ENCODE measurements around the gene MXD4.

The MXD4 gene

GRCh38 chr4:2295900-2296442 is 34.1 kb upstream of the MXD4 start:
- Histone ChIP-seq H3K4me1 (ENCODE audit: control insufficient read depth in 1 of 2, insufficient read depth in 1 of 2, low read depth in 1 of 2, low read length in 1 of 2) (no peaks in the 10 kb centered on the region), H3K27ac (no peak overlapping the region), H3K4me3 (ENCODE audit: low read depth in 1 of 2, low read length in 1 of 2) (no peak overlapping the region), H3K36me3 (no peaks in the 10 kb centered on the region), H3K9me3 (no peaks in the 10 kb centered on the region), H3K27me3 (peaks cover 27% of the 10 kb centered on the region)
- TF ChIP-seq, protein P1, sequence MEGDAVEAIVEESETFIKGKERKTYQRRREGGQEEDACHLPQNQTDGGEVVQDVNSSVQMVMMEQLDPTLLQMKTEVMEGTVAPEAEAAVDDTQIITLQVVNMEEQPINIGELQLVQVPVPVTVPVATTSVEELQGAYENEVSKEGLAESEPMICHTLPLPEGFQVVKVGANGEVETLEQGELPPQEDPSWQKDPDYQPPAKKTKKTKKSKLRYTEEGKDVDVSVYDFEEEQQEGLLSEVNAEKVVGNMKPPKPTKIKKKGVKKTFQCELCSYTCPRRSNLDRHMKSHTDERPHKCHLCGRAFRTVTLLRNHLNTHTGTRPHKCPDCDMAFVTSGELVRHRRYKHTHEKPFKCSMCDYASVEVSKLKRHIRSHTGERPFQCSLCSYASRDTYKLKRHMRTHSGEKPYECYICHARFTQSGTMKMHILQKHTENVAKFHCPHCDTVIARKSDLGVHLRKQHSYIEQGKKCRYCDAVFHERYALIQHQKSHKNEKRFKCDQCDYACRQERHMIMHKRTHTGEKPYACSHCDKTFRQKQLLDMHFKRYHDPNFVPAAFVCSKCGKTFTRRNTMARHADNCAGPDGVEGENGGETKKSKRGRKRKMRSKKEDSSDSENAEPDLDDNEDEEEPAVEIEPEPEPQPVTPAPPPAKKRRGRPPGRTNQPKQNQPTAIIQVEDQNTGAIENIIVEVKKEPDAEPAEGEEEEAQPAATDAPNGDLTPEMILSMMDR (IDR thresholded peaks at IDR 0.05) = no peak

DNA sequence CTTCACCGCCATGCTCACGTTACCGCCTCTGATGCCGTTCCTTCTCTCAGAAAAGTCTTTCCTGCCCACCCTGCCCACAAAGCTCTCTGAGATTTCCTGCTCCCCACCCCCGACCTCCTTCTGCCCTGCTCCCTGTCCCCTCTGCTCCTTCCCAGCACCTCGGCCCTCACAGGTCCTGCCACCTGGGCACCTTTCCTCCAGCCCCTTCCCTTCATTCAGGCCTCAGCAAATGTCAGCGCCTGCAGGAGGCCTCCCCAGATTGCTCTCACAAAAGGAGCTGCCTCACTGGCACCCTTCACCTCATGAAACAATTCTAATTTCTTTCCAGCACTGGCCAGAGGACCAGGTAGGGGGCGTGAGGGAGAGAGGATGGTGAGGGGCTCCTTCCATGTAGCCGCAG is 33.6 kb upstream of the MXD4 start:
- Histone ChIP-seq H3K27me3 (peaks cover 32% of the 10 kb centered on the region), H3K27ac (no peak overlapping the region), H3K4me1 (ENCODE audit: control insufficient read depth in 1 of 2, insufficient read depth in 1 of 2, low read depth in 1 of 2, low read length in 1 of 2) (no peaks in the 10 kb centered on the region), H3K36me3 (no peaks in the 10 kb centered on the region), H3K4me3 (ENCODE audit: low read depth in 1 of 2, low read length in 1 of 2) (no peak overlapping the region), H3K9me3 (no peaks in the 10 kb centered on the region)
- TF ChIP-seq, protein P1 (IDR thresholded peaks at IDR 0.05) = no peak

DNA sequence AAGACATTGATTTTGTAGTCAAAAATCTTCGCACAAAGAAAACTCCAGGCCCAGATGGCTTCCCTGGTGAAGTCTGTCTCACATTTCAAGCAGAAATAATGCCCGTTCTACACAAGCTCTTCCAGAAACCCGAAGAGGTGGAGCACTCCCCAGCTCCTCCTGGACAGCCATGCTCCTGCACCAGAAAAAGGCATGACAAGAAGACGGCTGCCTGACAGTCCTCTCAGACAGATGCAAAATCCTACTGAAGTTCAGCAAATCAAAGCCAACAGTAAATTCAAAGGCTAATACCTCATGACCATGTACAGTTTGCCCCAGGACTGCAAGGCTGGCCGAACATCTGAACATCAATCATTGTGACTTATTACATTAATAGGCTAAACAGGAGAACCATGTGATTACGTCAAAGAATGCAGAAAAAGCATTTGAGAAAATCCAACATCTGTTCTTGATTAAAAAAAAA is 30.8 kb upstream of the MXD4 start:
- H3K27ac ChIP-seq = no peak overlapping the region
- no peaks in the 10 kb centered on the region for H3K36me3 ChIP-seq
- H3K9me3 ChIP-seq = no peaks in the 10 kb centered on the region

DNA sequence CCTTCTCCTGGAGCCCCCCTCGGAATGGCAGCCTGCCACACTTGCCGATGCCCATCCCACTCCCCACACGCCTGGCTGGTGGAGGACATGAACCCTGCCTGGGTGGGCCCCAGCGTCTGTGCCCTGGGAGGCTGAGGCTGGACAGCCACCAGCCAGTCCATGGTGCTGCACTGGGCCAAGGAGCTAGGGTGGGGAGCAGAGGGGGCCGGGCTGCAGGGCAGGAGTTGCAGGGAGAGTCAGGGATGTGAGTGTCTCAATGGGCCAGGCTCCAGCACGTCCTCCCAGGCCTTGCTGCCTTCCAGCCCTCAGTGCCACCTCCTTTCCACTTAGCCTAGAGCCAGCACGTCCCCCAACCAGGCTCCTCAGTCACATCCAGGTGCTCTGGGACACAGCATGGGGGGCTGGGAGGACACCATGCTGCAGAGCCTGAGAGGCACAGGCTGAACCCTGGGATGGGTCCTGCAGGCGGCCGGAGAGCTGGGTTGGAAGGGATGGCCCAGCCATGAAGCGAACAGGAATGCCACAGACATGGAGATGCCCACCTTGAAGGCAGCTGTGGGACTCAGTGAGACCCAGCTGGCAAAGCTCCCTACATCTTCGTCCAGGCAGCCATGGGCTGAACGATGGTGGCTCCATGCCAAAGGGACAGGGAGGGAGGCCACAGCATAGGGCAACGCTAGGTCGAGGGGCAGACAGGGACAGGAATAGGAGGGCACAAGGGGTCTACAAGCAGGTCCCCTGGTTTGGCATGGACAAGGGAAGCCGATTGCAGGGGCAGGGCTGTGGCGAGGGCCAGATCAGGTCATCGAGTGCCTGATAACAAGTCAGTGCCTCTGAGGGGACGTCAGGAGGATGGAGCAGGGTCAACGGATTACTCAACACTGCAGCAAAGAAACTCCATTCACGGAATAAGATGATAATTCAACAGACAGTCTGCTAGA is 30.1 kb upstream of the MXD4 start:
- Histone ChIP-seq H3K36me3 (no peaks in the 10 kb centered on the region), H3K27ac (no peak overlapping the region), H3K9me3 (no peaks in the 10 kb centered on the region), H3K27me3 (peaks cover 36% of the 10 kb centered on the region), H3K4me1 (ENCODE audit: control insufficient read depth in 1 of 2, insufficient read depth in 1 of 2, low read depth in 1 of 2, low read length in 1 of 2) (no peaks in the 10 kb centered on the region), H3K4me3 (ENCODE audit: low read depth in 1 of 2, low read length in 1 of 2) (no peak overlapping the region)
- TF ChIP-seq, protein P1 (IDR thresholded peaks at IDR 0.05) = no peak

More for the DNA sequence above, 30.8 kb upstream of the MXD4 start:
- peaks cover 36% of the 10 kb centered on the region for H3K27me3 ChIP-seq
- H3K4me3 ChIP-seq (ENCODE audit: low read depth in 1 of 2, low read length in 1 of 2) = no peak overlapping the region
- H3K4me1 ChIP-seq (ENCODE audit: control insufficient read depth in 1 of 2, insufficient read depth in 1 of 2, low read depth in 1 of 2, low read length in 1 of 2) = no peaks in the 10 kb centered on the region
- TF ChIP-seq, protein P1 (IDR thresholded peaks at IDR 0.05) = no peak

GRCh38 chr4:2290974-2291704 is 29.2 kb upstream of the MXD4 start:
- Histone ChIP-seq H3K4me3 (ENCODE audit: low read depth in 1 of 2, low read length in 1 of 2) (no peak overlapping the region), H3K4me1 (ENCODE audit: control insufficient read depth in 1 of 2, insufficient read depth in 1 of 2, low read depth in 1 of 2, low read length in 1 of 2) (no peaks in the 10 kb centered on the region), H3K27me3 (peaks cover 36% of the 10 kb centered on the region), H3K27ac (no peak overlapping the region), H3K36me3 (no peaks in the 10 kb centered on the region), H3K9me3 (no peaks in the 10 kb centered on the region)
- TF ChIP-seq, protein P1 (IDR thresholded peaks at IDR 0.05) = no peak

All from neutrophil (primary cell).